CD4-positive, alpha-beta T cell treated with Interleukin-12 subunit alpha and Interleukin-12 subunit beta, for 1 hour (primary cell): Measurements from ENCODE around the gene UROC1.

ENCODE experiments used
- DNase-seq: peaks from one replicate; pipeline ENCODE4 v3.0.0-alpha.2; 2020

UROC1 gene

GRCh38 chr3:126476166-126477060 lies 41.2 kb downstream of the UROC1 start:
- DNase-seq = no peak

DNA sequence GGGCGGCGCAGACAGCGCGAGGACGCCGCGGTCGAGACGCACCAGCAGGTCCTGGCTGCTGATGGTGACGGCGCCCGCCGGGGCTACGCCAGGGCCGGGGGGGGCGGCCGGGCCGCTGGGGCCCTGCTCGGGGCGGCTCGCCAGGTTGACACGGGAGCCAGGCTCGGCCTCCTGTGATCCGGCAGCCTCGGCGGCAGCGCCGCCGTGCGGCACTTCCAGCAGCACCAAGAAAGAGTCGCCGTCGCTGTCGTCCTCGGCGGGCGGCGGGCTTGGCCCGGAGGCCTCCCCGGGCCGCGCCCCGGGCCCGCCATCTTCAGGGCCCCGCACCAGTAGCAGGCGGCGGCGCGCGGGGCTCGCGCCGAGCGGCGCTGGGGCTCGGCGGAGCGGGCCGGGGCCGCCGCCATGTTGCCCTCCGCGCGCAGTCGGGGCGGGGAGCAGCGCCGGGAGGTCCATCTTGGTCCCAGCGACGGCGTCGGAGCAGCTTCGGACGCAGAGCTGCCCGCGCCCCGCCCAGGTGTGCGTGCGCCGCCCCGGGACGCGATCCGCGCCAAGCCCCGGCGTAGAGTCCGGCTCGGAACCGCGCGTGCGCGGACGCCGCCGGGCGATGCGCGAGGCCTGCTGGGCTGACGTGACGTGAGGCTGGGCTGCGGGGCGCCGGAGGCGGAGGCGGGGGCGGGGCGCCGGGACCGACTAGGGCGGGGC lies 42.0 kb downstream of the UROC1 start, which contains the start of gene ZXDC:
Gene ZXDC (minus strand): TSS at position 479 of the 702 bp plus-strand sequence. CDS start 26 bp downstream, at position 453.
- DNase-seq = peak; percentile 95

DNA sequence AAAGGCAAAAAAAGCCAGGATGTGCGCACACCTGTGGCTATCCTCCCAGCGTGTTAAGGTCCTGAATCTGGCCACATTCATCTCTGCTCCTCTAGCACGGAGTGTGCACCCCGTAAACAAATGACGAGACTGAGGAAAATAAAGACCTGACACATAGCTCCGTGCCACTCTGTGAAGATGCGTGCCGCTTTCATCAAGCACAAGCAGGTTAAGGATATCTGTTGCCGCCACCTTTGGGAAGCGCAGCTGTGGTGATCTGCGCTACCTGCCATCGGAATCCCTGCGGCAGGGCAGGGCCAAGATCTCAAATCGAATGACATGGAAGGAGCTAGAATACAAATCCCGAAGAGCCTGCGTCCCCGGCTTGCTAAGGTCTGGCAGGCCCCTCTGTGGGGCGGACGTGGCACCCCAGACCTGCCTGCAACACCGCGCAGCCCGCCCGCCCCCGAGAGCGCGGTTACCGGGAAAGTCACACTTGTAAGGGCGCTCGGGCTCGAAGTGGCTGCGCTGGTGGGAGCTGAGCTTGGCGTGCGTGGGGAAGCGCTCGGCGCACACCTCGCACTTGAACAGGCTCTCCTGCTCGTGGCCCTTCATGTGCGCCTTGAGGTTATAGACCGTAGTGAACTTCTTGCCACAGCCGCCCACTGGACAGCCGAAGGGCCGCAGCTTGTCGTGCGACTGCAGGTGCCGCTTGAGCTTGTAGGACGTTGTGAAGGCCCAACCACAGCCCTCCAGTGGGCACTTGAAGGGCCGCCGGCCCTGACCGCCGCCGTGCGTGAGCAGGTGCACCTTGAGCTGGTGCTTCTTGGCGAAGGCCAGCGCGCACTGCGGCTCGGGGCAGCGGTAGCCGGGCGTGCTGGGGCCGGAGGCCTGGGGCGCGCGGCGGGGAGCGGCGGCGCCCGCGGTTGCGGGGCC lies 42.8 kb downstream of the UROC1 start:
- DNase-seq = peak; percentile 30

GRCh38 chr3:126473292-126474168 lies 44.0 kb downstream of the UROC1 start:
- DNase-seq = peak; percentile 6

- DNase-seq = peak; percentile 22
Measured at GRCh38 chr3:126472277-126473006, 45.1 kb downstream of the UROC1 start.

- DNase-seq = no peak
Measured at GRCh38 chr3:126469479-126469878, 48.1 kb downstream of the UROC1 start.

- DNase-seq = no peak
Measured at GRCh38 chr3:126468028-126468891, 49.3 kb downstream of the UROC1 start.

- DNase-seq = no peak
Measured at GRCh38 chr3:126467611-126467955, 50.0 kb downstream of the UROC1 start.

- no peak for DNase-seq
Measured at GRCh38 chr3:126466886-126467610, 50.5 kb downstream of the UROC1 start.

DNA sequence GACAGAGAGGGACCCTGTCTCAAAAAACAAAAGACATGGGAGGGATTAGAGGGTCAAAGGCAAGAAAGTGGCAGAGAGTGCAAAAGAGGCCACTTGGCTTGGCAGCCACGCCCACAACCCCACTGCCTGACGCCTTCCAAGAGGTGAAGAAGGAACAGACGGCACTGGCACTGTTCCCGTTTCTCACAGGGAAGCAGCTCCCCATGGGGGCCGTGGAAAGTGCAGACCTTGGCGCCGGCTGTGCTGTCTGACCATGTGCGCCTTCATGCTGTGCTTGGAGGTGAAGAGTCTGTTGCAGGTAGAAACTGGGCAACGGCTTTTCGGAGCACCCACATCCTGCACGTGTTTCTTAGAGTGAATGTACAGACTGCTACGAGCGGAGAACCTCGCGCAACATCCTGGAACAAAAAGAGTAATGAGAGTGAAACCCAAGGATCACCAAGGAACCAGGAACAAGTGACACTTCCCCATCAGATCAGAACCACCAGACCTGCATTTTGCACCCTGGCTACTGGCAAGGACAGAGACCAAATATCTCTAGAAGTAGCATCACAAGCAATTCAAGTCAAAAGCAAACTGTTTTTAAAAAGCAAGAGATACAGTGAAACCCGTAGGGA lies 51.5 kb downstream of the UROC1 start:
- no peak for DNase-seq

GRCh38 chr3:126464997-126465396 lies 52.6 kb downstream of the UROC1 start:
- no peak for DNase-seq

GRCh38 chr3:126464494-126464893 lies 53.1 kb downstream of the UROC1 start:
- DNase-seq = no peak

DNA sequence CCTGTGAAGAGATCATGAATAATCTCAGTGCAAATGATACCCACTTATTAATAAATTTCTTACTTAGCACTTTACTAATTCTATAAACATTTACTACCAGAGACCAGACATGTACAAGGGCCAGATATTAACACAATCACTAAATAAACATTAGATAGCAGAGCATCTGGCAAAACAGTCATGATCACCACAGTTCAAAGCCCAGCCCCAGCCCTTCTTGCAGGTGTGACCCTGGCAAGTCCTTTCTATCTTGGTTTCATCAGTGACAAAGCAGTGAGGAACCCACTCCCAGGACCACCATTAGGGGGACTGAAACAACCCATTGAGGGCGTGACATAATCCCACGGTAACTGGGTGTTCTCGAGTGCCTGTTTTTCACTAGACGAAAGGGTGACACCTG lies 53.5 kb downstream of the UROC1 start:
- no peak for DNase-seq

- no peak for DNase-seq
Measured at GRCh38 chr3:126463521-126463920, 54.1 kb downstream of the UROC1 start.

- no peak for DNase-seq
Measured at GRCh38 chr3:126461450-126462070, 56.0 kb downstream of the UROC1 start.

DNA sequence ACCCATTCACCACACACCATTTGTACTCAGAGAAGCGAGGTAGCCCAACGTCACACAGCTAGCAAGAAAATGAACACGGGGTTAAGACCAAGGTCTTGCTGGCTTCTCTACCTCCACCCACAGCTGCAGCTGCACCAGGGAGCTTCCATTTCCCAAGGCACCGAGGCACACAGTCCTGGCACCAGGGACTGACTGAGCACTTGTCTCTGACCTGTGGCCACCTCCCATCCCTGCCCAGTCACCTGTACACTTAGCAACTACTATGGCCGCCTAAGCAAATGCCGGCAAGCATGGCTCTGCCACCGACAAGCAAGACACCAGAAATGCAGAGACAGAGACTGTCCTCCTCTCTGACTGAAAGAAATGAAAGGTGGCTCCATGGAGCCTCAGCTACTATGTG lies 57.2 kb downstream of the UROC1 start:
- no peak for DNase-seq

- DNase-seq = no peak
Measured at GRCh38 chr3:126459763-126460127, 57.8 kb downstream of the UROC1 start.

DNA sequence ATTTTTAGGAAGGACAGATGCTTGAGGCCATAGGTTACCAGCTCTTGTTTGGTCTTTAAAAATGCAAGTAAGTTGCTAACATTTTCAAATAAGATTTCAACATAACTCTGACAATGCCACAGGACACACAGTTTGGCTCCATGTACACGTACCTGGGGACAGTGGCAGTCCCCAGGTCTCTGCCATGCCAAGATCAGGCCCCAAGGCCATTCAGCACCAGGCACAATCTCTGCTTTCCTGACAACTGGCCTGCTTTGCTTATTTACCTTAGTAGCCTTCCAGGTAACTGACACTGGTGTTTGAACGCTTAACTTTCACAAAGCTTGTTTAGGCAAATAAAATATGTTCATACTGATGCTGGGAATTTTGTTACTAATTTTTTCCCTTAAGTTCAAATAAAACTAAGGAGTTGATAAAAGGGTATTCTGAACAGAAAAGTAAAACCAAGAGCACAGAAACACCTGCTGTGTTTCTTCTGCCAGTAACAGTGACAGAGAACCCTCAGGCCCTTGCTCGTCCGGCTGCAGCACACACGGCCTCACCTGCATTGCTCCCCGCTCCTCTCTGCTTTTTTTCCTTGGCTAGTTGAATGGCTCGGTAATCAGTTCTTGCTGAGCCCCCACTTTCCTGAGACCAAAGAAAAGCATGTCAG lies 58.3 kb downstream of the UROC1 start:
- no peak for DNase-seq
